NCI-H69 (cell line): ENCODE data around the gene CDK7.
A peak's percentile ranks its signal among the peaks of the same experiment; 100 is the strongest.

Experiments
- DNase-seq: peaks from one replicate; lab custom pipeline; 2025; lab: John Stamatoyannopoulos, UW

The CDK7 gene

DNA sequence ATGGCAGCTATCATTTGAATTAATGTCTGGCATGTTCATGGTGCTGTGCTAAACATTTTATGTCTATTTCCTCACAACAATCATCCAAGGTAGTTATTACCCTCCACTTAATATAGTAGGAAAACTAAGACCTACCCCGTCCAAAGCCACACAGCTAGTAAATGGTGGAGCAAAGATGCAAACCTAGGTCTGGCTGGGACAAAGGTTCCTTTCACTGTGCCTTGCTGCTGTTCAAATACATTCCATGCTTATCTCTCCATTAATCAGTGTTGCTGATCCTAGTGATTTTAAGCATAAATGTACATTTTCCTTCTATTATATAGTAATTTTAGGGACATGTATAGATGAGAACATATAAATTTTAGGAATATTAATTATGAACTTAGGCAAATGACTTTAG is 59.2 kb downstream of the CDK7 start:
- no peak for DNase-seq

DNA sequence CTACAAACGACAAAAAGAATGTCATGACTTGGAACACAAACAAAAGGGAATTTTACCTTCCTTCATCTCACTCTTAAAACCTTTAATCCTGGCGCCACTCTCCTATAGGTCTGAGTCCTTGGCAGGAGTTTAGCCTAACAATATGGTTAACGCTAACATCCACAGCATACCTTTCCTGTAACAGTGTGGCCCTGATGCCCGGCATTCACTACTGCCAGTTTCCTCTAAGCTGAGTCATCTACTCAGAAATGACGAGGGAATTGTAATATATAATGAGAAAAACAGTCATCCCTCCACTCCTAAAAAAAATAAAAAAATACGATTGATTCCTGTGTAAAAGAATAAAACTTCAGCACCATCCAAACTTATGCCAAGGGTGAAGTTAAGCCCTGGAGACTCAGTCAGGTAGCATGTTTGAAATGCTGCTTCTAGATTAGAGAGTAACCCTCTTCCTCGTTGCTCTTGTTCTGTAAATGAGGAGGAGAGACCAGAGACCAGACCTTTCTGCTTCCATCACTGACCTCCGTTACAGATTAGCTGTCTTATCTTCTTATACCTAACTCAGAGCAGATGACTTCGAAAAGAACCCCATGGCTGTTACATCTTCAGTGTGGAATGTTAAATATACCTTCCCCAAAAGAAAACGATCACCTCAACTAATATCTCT is 60.5 kb downstream of the CDK7 start:
- no peak for DNase-seq

DNA sequence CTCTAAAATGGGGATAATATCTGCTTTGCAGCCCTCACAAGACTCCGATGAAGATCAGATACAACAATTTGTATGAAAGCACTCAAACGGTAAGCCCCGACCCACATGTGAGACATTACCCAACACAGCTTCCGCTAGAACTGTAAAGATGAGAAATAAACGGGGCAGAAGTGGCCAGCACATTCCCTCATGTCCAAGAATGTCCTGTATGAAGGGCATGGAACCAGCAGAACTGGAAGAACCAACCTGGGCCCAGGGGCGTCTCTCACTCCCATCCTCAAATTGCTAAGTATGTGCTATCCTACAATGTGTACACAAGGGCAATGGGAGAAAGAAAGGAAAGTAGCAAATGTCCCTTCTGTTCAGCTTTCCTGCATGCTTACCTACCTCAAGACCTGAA is 64.9 kb downstream of the CDK7 start:
- no peak for DNase-seq

DNA sequence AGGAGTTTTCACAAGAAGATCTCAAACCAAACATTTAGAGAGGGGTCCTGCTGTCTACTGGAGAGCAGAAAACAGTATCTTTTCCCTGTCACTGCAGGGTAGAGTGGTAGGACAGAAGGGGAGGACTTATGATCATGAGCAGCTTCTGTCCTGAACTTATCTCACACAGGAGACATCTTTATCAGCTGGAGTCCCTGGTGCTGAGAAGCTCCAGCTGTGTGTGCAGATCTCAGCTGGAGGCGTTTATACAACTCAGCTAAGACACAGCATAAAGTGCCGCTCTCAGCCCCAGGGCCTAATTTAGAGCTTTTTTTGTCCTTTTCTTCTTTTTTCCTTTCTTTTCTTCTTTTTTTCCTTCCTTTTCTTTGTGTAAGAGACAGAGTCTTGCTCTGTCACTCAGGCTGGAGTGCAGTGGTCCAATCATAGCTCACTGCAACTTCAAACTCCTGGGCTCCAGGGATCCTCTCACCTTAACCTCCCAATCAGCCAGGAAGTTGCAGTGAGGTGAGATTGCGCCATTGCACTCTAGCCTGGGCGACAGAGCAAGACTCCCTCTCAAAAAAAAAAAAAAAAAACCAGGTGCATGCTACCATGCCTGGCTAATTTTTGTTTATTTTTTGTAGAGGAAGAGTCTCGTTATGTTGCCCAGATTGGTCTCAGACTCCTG is 66.0 kb downstream of the CDK7 start:
- DNase-seq, result peak; percentile 41

DNA sequence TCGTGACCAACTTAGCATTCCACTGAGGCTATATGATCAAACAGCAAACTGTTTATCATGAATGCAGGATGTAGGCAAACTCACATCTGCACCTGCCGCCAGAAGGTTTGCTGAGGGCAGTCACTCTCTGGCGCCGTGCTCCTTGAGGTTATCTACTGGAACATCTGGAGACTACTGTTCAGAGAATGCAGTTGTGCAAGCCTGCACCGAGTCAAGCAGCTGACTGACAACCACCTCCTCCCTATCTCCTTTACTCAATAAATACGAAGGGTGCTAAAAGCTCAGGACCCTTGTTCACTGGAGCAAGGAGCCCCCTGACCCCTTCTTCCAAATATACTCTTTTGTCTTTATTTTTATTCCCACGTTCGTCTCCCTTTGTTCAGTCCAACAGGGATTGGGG is 70.8 kb downstream of the CDK7 start:
- no peak for DNase-seq

DNA sequence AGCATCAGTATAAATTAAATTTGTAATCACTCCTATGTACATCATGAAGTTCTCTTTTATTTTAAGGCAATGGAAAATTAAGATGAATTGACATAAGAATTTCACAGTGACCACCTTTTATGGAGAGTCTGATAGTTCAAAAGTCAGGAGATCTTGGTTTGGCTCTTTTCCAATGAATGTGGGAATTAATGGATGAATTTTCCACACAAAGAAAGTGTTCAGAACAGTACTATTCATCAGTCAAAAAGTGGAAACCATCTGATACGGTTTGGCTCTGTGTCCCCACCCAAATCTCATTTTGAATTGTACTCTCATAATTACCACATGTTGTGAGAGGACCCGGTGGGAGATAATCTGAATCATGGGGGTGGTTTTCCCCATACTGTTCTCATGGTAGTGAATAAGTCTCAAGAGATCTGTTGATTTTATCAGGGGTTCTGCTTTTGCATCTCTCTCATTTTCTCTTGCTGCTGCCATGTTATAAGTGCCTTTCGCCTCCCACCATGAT is 73.4 kb downstream of the CDK7 start:
- DNase-seq, result no peak

DNA sequence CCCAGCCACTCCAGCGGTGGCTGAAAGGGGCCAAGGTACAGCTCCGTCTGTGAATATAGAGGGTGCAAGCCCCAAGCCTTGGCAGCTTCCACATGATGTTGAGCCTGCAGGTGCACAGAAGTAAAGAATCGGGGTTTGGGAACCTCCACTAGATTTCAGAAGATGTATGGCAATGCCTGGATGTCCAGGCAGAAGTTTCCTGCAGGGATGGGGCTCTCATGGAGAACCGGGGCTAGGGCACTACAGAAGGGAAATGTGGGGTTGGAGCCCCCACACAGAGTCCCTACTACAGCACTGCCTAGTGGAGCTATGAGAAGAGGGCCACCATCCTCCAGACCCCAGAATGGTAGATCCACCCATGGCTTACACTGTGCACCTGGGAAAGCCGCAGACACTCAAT is 74.7 kb downstream of the CDK7 start:
- DNase-seq, result no peak

DNA sequence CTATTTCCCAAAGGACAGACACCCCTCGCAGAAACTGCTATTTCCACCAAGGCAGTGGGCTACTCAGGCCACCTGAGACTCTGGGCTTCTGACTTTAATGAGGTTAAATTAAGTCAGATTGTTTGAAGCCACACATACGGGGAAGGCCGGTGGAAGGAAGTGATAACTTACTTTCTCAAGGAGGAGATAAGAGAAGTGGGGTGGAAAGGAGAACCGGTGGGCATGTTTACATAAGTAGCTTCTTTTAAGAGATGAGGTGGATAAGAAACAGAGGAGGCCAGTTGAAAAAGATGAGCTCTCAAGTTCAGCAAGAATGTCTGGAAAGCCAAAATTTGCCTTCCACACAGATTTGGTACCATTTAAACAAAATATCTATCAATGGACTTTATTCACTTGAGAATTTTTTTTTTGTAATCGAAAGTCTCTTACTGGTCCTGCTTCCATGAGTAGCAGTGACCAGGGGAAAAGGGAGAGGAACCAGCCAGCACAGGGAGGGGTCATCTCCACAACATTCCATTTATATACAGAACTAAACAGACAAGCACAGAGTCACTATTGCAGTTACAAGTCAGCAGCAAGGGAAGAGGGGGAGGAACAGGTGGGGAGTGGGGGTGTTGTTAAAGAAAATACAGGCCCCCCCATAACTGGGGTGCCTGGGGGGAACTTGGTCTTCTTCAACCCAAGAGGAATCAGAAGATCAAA is 77.9 kb downstream of the CDK7 start:
- no peak for DNase-seq

DNA sequence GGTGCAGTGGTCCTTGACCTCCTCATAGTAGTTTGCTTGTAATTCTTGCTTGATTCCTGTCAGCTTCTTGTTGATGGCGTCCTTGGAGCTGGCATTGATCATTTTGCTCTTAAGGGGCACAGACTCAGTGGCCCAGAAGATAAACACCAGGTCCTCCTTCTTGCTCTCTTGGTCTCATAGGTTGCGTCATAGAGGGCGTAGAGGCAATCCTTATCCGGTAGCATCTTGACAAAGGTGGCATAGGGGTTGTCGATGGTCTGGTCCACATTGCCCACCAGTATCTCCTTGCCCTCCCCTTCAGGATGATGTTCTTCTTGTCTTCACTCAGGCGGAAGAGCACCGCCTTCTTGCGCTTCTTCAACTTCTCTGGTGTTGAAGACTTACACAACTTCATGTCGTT is 78.7 kb downstream of the CDK7 start:
- no peak for DNase-seq

DNA sequence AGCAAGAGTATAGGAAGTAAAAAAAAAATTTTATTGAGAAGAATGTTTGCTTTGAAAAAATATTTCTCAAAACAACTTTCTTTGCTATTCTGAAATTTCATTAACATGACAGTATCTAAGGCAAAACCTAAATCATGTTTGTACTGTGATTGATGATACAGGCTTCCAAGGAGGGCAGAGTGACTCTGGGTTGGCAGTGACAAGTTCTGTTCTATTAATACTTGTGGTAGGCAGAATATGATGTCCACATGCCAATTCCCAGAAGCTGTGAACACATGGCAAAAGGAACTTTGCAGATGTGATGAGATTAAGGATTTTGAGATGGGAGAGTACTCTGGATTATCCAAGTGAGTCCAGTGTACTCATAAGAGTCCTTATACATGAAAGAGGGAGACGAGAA is 81.3 kb downstream of the CDK7 start:
- DNase-seq, result no peak

DNA sequence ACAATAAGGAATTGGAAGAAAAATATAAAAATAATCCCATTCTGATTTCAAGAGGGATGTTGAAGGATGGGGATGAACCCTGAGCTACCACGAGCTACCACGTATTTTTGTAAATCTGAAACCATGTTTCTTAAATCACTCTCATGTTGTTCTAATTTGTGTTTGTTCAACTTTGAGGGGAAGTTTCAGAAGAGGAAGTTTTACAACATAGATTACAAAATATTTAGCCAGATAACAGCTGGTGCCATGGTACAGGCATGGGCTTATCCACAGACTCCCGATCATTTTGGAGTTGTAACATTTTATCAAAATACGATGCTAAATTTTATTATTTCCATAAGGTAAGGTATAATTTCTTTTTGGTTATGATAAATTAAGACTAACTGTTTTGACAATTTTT is 82.7 kb downstream of the CDK7 start:
- no peak for DNase-seq

DNA sequence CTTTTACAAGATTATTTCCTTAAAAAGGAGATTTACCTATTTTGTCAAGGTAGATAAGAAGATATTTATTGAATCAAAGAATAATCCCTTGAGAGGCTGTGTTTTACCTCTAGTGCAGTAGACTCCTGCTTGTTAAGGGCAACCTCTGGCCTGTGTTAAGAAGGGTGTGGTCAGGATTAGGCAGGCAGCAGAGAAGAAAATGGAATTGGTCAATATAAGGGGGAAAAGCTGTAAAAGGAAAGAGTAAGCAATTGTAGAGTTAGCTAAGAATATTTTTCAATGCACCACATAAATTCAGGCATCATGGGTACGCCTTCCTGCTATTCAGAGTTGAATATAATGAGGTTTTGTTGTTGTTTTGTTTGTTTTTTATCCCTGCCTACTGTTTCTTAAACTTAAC is 91.7 kb downstream of the CDK7 start:
- DNase-seq, result no peak
